Activated CD4-positive, alpha-beta T cell treated with anti-CD3 and anti-CD28 coated beads, Interleukin-10, Interleukin-2, amounts not matched to agents 100 ng/mL and 50 ng/mL, durations not matched to agents 16 hours and 8 hours (primary cell): Measurements from ENCODE around the gene AURKA.

Source experiments
- DNase-seq: peaks from one replicate; pipeline ENCODE4 v3.0.0-alpha.2; 2020

The AURKA gene

DNA sequence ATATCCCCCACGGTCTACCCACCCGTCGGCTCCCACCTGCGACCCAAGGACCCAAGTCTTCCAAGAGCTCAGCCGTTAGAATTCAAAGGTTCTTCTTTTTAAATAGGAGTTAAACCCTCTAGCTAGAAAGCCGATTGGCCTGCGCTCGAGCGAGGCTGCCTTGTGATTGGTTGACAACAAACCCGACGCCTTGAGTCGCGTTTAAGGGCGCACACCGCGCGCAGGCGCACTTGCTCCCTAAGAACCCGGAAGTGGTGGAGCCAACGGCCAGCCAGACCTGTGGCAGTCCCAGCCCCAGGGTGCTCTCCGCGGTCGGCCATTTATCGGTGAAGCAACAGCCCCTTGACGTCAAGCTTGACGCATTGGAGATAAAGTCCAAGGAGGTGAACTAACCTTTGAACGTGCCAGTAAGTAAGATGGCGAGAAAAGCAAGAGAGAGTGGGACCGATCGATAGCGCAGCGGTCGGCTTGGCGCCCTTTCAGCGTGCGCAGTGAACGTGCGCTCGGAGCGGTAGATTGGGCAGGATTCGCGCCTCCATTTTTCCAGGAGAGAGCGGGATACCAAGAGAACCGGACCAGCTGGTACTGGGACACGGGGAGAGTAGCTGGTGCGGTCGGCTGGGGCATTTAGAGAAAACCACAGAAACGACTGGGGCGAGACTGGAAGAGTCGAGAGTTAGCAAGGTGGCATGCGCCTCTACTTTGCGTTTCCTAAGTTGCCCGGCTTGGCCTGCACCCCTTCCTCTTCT is at the start of gene AURKA, which contains the start of gene CSTF1:
AURKA (minus strand) TSS at position 84 of the 749 bp plus-strand sequence. CDS start 4,018 bp downstream, outside the sequence.
CSTF1 (plus strand) TSS at position 514 of the 749 bp plus-strand sequence. CDS start 2,908 bp downstream, outside the sequence.
- peak; percentile 100 for DNase-seq

DNA sequence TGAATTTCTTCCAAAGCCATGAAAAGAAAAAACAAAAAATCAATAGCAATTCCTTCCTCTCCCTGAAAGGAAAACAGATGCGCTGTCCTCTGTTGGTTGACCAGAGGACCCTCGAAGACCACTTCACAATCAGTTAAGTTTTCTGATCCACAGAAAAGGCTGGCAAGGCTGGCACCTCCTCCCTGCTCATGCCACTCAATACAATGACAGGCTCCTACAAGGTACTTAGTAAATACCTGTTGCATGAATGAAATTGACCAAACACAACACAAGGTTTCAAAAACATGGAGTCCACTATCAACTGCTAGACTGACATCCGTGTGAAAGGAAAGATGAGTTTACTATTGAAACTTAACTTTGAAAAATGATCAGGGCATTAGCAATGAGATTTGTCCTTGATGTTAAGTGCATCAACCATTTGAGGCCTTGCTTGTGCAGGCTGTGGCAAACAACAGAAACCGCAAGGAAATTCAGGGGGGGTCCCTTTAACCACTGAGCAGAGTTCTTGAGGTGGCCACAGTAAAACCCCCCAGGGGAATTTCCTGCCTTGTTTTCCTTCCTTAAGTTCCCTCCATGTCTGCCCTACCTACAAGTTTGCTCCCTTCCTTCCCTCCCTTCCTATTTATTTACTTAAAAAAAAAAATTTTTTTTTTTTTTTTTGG is 48.5 kb upstream of the AURKA start:
- peak; percentile 72 for DNase-seq

DNA sequence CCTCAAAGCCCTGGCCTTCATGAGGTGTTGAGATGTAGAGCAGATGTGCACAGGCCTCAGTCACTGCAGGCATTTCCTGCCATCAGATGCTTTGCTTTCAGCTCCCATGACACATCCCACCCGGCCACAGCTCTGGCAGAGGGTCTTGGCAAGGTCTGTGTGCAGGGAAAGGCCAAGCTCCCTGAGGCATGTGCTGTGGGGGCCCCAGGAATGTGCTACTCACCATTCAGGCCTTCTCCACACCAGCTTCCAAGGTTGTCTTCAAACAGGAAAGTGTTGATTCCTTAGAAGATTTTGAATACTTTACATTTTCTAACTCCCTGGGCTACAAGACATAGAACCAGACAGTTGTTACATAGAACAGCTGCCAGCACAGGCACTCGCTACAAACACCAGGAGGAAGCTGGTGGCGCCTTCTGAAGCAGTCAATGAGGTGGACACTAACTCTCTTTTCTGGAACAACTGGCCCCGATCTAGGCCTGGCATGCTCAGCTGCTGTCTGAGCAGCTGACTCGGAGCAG is 47.8 kb upstream of the AURKA start:
- no peak for DNase-seq

DNA sequence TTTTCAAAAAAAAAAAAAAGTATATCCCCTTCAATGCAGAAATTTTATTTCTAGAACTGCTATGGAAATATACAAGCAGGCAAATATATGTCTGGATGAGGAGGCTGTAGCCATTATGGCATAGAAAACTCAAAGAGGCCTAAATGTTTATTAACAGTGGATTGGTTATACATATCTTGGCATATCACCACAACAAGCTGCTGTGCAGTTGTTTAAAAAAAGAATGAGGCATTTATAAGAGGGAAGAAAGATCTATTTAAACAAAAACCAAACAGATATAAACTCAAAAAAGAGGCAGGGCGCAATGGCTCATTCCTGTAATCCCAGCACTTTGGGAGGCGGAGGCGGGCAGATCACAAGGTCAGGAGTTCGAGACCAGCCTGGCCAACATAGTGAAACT is 46.3 kb upstream of the AURKA start:
- no peak for DNase-seq

DNA sequence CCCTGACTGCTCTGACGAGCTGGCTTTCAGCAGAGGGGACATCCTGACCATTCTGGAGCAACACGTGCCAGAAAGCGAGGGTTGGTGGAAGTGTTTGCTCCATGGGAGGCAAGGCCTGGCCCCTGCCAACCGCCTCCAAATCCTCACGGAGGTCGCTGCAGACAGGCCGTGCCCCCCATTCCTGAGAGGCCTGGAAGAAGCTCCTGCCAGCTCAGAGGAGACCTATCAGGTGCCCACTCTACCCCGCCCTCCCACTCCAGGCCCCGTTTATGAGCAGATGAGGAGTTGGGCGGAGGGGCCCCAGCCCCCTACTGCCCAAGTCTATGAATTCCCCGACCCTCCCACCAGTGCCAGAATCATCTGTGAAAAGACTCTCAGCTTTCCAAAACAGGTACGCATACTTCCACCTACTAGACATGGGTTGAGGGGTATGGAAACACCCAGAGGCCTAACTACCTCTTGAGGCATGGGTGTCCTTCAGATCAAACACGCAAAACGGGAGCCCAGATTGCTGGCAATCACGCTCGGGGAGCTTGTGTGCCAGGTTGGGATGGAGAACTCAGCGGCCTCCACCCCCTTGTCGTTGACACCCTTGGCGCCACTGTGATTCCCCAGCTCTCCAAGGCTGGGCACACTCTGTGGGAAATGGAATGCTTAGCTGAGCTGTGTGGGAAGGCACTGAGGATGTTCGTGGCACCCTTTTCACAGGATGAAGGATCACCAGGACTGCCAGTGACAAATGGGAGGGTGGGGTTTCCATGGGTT is 45.4 kb upstream of the AURKA start:
- DNase-seq = no peak

DNA sequence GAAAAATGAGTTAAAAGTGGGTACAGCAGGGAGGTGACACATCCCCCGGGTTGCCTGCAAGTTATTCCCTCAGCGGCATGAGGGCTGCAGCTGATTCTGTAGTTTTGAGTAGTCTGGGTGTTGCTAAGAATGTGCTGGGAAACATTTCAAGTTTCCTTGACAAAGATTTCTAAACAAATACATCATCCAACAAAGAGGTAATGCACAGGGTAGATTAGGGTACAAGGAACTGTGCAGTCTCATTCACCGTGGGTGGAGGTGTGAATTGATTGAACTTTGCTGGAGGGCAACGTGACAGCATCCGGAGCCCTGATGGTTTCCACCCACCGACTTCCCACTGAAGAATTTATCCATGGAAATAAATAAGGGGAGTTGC is 41.9 kb upstream of the AURKA start:
- DNase-seq = no peak

DNA sequence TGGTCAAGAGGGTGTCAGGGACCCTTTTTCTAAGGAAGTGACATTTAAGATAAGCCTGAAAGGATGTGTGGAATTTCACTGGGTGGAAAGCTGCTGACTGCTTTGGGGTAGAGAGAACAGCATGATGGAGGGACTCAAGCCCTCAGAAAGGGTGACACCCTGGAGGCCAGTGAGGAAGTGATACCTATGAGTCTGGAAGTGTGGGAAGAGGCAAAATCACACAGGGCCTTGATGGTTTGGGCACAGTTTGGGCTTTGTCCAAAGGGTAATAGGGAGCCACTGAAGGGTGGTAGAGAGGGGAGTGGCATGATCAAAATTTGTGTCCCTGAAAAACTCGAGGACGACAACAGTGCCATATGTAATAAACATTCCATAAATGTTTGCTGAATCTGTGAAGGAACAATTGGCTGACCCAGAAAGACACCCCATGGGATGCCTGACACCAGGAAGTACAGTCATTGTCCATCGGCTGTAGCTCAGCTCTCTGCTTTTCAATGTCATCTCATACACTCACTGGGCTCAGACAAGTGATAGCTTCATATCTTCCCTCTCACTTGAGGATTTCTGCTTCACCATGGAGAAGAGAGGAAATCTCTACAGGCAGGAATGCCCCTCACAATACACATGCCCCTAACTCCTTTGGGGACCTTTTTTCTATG is 41.3 kb upstream of the AURKA start:
- no peak for DNase-seq

DNA sequence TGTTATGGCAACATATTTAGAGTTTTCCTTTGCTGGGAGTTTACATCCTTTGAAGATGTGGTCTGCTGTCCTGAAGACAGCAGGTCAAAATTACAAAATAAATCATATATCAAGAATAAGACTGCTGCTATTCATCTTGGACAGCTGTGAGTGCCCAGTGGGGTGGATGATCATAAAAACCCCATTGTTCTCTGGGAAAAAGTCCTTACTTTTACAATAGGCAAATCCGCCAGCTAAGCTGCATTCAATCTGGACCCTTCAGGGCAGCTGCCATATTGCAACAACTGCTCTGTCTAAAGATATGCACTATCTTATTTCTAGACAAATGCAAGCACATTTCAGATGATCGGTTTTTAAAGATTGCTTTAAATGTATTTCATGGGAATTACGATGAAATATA is 39.5 kb upstream of the AURKA start:
- no peak for DNase-seq

DNA sequence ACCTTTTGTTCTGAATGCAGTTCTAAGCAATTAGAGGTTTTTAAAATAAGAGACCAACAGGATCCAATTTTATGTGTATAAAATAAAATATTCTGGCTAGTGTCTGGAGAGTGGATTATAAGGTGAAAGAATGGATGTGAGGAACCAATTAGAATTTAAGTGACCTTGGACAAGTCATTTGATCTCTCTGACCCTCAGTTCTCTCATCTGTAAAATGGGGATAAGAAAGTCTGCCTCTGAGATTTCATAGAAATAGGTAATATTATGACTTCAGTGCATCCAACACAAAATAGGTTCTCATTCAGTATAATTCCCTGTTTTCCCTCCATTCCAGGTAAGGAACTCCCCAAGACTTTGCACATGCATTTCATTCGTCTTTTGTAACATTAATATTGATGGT is 38.9 kb upstream of the AURKA start:
- DNase-seq = no peak

DNA sequence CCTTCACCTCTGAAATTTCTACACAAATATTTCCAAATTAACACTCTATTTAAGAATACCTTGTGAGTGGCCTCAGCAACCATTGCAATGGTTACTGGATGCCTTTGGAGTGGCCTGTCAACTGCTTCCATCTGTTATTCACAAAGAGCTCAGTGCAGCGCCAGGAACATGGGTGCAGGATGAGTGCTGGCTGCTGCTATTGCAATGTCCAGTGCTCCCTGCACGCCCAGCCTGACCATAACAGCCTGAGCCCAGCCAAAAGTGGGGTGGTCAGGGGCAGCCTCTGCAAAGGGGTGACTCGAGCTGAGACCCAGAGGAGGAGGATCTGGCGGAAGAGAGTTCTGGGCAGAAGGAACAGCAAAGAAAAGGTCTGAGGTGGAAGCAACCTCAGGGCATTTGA is 38.4 kb upstream of the AURKA start:
- DNase-seq = no peak

DNA sequence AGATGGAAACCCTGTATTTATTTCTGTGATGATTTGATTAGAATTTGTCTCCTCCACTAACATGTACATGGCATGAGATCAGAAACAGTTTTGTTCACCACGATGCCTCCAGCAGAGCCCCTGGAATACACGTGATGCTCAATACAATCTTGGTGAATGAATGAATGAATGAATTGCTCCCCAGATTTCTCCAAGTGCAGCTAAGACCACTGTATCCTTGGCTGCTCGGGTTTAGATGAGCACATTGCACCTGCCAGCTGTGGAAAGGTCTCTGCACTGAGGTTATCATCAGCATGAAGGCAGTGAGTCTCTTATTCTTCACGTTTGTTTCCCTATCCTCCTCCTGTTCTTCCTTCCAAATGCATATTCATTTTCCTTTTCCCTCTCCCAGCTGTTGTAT is 37.9 kb upstream of the AURKA start:
- DNase-seq = no peak

DNA sequence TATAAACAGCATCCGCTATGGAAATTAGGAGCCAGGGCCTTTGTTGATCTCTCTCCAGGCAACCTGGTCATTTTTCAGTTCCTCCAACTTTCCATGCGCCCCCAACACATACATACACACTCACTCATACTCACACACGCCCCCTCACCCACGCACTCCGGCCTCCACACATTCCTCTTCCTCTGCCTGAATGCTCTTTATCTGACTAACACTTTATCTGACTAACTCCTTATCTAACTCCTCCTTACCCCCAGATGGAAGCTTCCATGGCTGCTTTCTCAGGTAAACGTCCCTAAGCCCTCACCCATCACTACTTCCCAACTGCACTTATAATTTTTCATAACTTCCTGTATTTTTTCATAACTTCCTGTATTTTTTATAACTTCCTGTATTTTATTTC is 37.5 kb upstream of the AURKA start:
- no peak for DNase-seq

DNA sequence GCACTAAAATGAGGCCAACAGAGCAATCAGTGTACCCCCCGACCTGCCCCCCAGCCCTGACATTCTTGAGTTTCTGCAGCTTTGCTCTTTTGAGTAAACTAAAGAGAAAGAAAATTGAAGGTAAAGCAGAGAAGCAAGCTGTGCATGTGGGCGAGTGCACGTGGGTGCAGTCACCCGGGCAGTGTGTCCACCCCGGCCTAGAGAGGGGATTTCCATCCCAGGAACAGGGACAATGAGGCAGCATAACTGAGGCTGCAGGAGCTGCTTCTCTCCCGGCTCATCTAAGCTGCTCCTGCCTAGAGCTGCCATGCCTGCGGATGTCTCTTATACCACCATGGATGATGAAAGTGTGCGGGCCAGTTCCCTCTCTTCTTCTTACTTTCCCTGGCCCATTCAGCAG is 36.9 kb upstream of the AURKA start:
- DNase-seq = no peak

DNA sequence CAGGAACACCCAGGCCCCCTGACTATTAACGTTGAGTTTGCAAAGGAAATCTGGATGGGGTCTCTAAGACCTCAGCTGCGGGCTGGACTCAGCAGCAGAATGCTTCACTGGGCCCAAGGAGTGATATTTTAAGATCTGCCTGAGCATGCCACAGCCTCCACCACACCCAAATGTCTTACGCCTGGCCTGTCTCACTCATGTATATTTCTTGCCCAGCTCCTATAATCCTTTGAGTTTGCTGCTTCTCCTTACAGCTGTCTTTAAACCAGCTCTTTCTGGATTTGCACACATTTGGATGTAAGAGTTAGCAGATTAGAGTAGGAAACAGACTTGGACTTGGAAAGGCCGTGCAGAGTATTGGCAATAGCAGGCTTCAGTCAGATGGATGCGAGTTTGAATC is 36.4 kb upstream of the AURKA start:
- no peak for DNase-seq

DNA sequence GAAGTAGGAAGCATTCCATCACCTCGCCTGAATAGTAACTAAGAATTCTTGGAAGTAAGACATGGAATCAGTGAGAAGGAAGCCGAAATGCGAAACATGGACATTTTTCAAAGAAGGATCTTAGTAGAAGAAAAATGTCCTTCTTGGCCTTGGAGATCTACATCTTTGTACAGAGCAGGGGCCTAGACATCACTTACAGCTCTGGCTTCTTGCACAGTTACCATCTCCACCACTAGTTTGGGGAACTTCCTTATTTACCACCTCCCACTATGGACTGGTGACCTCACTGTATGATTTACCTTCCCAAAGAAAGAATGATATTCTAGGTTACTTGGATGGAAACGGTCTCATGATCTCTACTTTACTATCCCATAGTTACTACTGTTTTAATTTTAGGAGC is 35.8 kb upstream of the AURKA start:
- no peak for DNase-seq

DNA sequence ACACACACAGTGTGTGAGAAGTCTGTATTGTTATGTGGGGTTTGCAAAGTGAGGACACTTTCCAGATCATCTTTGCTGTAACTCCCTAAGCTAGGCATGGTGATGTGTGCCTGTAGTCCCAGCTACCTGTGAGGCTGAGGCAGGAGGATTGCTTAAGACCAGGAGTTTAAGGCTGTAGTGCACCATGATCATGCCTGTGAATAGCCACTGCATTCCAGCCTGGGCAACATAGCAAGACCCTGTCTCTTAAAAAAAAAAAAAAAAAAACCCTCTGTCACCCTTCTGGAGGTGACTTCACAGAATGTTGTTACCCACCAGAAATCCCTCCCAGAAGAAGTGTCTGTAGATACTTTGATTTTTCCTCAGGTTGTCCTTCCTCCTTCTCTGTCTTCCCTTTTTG is 34.9 kb upstream of the AURKA start:
- DNase-seq = no peak

DNA sequence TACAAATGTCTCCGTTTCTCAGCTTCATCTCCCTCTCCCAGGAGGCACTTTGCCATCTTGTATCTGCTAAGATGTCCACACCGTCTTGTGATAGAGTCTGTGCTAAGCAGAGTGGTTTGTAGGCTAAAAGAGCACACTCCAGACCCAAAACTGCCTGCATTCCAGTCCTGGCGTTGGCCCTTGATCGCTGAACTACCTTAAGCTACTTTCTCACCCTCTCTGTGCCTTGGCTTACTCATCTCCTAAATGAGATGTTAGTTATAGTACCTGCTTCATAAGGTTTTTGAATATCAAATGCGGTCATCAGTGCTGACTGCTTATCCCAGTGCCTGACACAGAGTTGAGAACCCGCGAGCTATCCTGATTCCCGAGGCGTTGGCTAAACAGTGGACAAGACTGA is 34.0 kb upstream of the AURKA start:
- no peak for DNase-seq

DNA sequence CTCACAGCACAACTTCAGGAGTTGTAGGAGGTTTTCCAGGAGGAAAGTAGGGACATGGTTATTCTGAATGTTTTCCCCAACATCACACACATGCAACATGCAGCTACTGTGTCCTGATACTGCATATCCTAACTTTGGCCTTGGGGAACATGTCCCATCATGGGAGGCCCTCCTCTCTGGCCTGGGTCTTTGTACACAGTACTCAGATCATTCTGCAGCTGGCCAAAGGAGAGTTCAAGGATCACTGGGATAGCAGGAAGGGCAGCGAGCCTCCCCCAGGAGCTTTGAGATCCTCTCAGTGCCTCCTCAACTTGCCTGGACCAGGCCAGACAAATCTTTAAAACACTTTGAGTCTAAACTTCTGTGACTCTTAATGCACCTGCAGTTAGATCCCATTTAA is 32.9 kb upstream of the AURKA start:
- DNase-seq = no peak

DNA sequence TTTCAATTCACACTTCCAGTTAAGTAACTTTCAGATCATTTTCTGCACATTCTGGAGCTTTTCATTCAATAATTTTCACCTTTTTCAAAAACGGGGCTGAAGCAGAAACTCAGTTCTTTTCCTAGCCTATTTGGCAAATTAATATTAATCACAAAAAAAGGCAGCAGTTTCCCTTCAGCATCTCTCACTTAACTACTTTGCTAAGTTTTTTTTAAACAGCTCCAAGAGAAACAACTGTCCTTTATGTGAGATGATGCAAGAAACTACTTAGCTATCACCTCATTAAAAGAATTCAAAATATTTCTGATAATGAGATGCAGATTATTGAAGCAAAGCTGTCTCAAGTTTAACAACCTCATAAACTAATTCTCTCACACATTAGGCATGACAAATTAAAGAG is 31.9 kb upstream of the AURKA start:
- DNase-seq = no peak

DNA sequence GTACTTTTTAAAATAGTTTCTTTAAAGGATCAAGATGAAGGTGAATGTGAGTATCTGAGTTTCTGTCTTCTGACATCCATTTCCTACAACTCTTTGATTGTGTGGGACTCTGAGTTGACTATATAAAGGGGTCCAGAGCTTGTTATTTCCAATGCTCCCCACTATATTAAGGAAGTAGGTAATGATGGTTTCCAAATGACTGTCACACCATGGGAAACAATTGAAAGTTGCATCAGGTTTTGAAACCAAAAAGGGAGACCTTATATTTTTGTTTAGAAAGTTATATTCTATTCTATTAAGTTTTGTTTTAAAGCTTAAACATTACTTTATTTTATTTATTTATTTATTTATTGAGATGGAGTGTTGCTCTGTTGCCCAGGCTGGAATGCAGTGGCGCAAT is 31.2 kb upstream of the AURKA start:
- no peak for DNase-seq

DNA sequence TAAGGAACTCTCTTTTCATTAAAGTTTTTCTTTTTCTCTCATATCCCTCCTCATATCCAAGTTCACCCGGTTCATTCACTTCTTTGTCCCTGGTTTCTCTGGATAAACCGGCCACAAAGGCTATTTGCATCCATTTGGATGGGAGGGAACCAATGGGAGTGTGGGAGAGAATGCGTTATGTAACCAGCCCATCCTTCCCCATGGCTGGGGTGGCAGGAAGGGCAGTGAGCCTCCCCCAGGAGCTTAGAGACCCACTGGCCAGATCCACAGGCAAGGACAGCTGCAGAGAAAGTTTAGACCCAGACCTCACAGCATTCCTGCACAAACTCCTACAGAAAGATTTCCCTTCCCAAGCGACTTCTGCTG is 30.8 kb upstream of the AURKA start:
- DNase-seq = no peak

DNA sequence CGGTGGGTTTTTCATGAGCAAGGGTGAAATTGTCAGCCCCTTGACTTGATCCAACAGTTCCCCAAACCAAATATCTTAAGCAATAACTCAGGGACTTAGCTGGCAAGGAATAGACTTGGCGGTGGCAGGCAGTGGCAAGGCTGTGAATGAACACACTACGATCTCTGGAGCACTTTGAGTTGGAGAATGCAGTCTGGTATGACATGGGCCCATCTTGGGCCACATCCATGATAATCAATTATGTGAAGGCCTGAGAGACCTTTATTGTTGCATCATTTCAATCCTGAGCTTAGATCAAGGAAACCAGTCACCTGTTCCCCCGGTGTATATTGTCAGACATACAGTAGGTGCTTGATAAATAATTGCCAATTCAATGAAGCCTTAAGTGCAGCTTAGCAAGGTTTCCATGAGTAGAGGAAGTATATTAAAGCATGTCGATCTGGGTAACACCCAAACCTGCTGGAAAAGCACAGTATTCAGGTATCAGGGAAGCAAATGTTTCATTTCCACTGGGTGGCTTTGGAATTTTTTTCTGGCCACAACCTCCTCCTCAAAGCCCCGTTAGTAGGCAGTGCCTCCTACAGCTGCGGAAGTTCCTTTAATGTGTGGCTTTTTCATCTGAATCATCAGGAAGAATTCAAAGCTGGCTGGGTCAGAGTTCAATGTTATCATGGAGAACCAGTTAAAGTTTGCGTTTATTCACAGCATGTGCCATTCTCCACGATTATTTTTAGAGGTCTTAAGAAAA is 30.2 kb upstream of the AURKA start:
- DNase-seq = no peak
